Measurements from ENCODE around the gene U2AF1L4. TPM values are rescaled to one million over a fixed set of nuclear protein-coding genes. Genes with fewer than 3 reads are reported as not detected.

The U2AF1L4 gene
- total RNA-seq, 2 experiments from 2014 or later, result 16.1 to 35.2 TPM

- TF ChIP-seq CTCF (conservative IDR thresholded peaks at IDR 0.05; ENCODE audit: low read length) (no peak), EZH2phosphoT487 (IDR thresholded peaks at IDR 0.05; ENCODE audit: borderline replicate concordance, low read depth, low read length) (no peak)
- Histone ChIP-seq H3K9me2 (ENCODE audit: insufficient read depth, low read length) (no peaks in the 10 kb centered on the region), H3K79me2 (ENCODE audit: insufficient read depth, low read depth, low read length) (no peaks in the 10 kb centered on the region), H4K20me1 (ENCODE audit: insufficient read depth, low read length) (no peaks in the 10 kb centered on the region), H3K4me1 (ENCODE audit: insufficient read depth, low read length, poor library complexity, severe bottlenecking) (no peaks in the 10 kb centered on the region), H3K4me2 (ENCODE audit: low read length) (no peak overlapping the region), H3K36me3 (ENCODE audit: insufficient read depth, low read length) (no peaks in the 10 kb centered on the region), H3K4me3 (ENCODE audit: low read depth, low read length, poor library complexity, severe bottlenecking) (no peak overlapping the region), H2AFZ (ENCODE audit: low read length) (no peak overlapping the region), H3K9me3 (ENCODE audit: low read length) (no peaks in the 10 kb centered on the region), H3K27ac (ENCODE audit: low read depth, low read length, poor library complexity, severe bottlenecking) (no peak overlapping the region)
- DNase-seq (ENCODE audit: low spot score), result no peak
- intact Hi-C loops (cut with micrococcal nuclease; ENCODE audit: unreplicated experiment), result no loop called here
- POLR2A ChIA-PET, result no interaction called here
- TSS peak; percentile 85 for BruUV-seq (replicated peaks)
- CTCF ChIA-PET (ENCODE audit: unreplicated experiment), result no interaction called here
These were observed 43.2 kb upstream of the U2AF1L4 start for GRCh38 chr19:35788205-35788960.

DNA sequence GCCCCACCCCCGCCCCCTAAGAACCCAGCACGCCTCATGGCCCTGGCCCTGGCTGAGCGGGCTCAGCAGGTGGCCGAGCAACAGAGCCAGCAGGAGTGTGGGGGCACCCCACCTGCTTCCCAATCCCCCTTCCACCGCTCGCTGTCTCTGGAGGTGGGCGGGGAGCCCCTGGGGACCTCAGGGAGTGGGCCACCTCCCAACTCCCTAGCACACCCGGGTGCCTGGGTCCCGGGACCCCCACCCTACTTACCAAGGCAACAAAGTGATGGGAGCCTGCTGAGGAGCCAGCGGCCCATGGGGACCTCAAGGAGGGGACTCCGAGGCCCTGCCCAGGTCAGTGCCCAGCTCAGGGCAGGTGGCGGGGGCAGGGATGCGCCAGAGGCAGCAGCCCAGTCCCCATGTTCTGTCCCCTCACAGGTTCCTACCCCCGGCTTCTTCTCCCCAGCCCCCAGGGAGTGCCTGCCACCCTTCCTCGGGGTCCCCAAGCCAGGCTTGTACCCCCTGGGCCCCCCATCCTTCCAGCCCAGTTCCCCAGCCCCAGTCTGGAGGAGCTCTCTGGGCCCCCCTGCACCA, 42.1 kb upstream of the U2AF1L4 start:
- H3K4me2 ChIP-seq (ENCODE audit: low read length), result no peak overlapping the region
- no peaks in the 10 kb centered on the region for H3K9me3 ChIP-seq (ENCODE audit: low read length)
- H3K4me1 ChIP-seq (ENCODE audit: insufficient read depth, low read length, poor library complexity, severe bottlenecking), result no peaks in the 10 kb centered on the region
- no peak overlapping the region for H2AFZ ChIP-seq (ENCODE audit: low read length)
- DNase-seq (ENCODE audit: low spot score), result no peak
- H3K4me3 ChIP-seq (ENCODE audit: low read depth, low read length, poor library complexity, severe bottlenecking), result no peak overlapping the region
- no peaks in the 10 kb centered on the region for H3K79me2 ChIP-seq (ENCODE audit: insufficient read depth, low read depth, low read length)
- intact Hi-C loops (cut with micrococcal nuclease; ENCODE audit: unreplicated experiment), result no loop called here
- H4K20me1 ChIP-seq (ENCODE audit: insufficient read depth, low read length), result no peaks in the 10 kb centered on the region
- TF ChIP-seq EZH2phosphoT487 (IDR thresholded peaks at IDR 0.05; ENCODE audit: borderline replicate concordance, low read depth, low read length), result no peak
- TF ChIP-seq CTCF (conservative IDR thresholded peaks at IDR 0.05; ENCODE audit: low read length), result no peak
- ChIA-PET CTCF (ENCODE audit: unreplicated experiment) (no interaction called here), POLR2A (no interaction called here)
- no TSS peak for BruUV-seq (replicated peaks)
- no peaks in the 10 kb centered on the region for H3K36me3 ChIP-seq (ENCODE audit: insufficient read depth, low read length)
- H3K9me2 ChIP-seq (ENCODE audit: insufficient read depth, low read length), result no peaks in the 10 kb centered on the region
- no peak overlapping the region for H3K27ac ChIP-seq (ENCODE audit: low read depth, low read length, poor library complexity, severe bottlenecking)

All from OCI-LY7 (cell line).